ENCODE measurements around the gene ERCC6L2. TPM values are rescaled to one million over a fixed set of nuclear protein-coding genes. Genes with fewer than 3 reads are reported as not detected.

ERCC6L2 gene
- total and polyA plus RNA-seq, 10 of the 15 experiments (the other 5 are each of a cell fraction or from before 2014, with no cell fraction given) = 8.1 to 45.0 (median 22.6) TPM

GRCh38 chr9:95875305-95876137 lies at the start of gene ERCC6L2 (continued):
- TF ChIP-seq RCOR1 (conservative IDR thresholded peaks at IDR 0.05; ENCODE audit: low read depth, low read length) = peak; percentile 100
- TF ChIP-seq TAF1 (IDR thresholded peaks at IDR 0.05; ENCODE audit: borderline replicate concordance, low read depth, low read length) = peak; percentile 99
- no peak for TF ChIP-seq CEBPB (IDR thresholded peaks at IDR 0.05; ENCODE audit: borderline replicate concordance in 1 of 2, low read depth in 2 of 2, low read length in 2 of 2)
- no peak for TF ChIP-seq CUX1 (IDR thresholded peaks at IDR 0.05; ENCODE audit: insufficient replicate concordance, low read depth, low read length)
- peak; percentile 71 for TF ChIP-seq MLLT1 (IDR thresholded peaks at IDR 0.05)
- TF ChIP-seq ATF7 (IDR thresholded peaks at IDR 0.05; ENCODE audit: low read depth) = no peak; the same call in 1 of the 2 replicates
- peak; percentile 39 to 48; a peak in 1 of 3 replicates for TF ChIP-seq EGR1 (IDR thresholded peaks at IDR 0.05; ENCODE audit: borderline replicate concordance in 1 of 2, low read depth in 2 of 2, low read length in 2 of 2)
- no peak; the same call in 1 of the 2 replicates for TF ChIP-seq SREBF1 (IDR thresholded peaks at IDR 0.05; ENCODE audit: low read length)
- TF ChIP-seq IKZF1 (conservative IDR thresholded peaks at IDR 0.05) = peak; percentile 100
- TF ChIP-seq RB1 (IDR thresholded peaks at IDR 0.05; ENCODE audit: borderline replicate concordance) = peak; percentile 91; the same call in 1 of the 2 replicates
- peak; percentile 88 for TF ChIP-seq MXI1 (IDR thresholded peaks at IDR 0.05; ENCODE audit: low read depth, low read length)
- peak; percentile 90; the same call in 1 of the 2 replicates for TF ChIP-seq CBX5 (IDR thresholded peaks at IDR 0.05; ENCODE audit: low read depth)
- TF ChIP-seq RBBP5 (conservative IDR thresholded peaks at IDR 0.05) = no peak
- peak; percentile 56; the same call in 1 of the 2 replicates for TF ChIP-seq ZNF24 (IDR thresholded peaks at IDR 0.05)
- TF ChIP-seq MTA3 (IDR thresholded peaks at IDR 0.05; ENCODE audit: borderline replicate concordance, low read length) = peak; percentile 42; the same call in 1 of the 2 replicates
- no peak; the same call in 1 of the 2 replicates for TF ChIP-seq MTA2 (IDR thresholded peaks at IDR 0.05; ENCODE audit: low read depth)
- no peak for TF ChIP-seq KDM1A (IDR thresholded peaks at IDR 0.05; ENCODE audit: borderline replicate concordance)
- TF ChIP-seq BCL11A (IDR thresholded peaks at IDR 0.05; ENCODE audit: low read depth, low read length) = no peak
- no peak for TF ChIP-seq CHD4 (IDR thresholded peaks at IDR 0.05)
- TF ChIP-seq ATF3 (IDR thresholded peaks at IDR 0.05; ENCODE audit: borderline replicate concordance, extremely low read depth, low read depth, low read length) = no peak
- TF ChIP-seq YBX1 (IDR thresholded peaks at IDR 0.05) = no peak
- TF ChIP-seq TCF7 (IDR thresholded peaks at IDR 0.05; ENCODE audit: borderline replicate concordance) = no peak
- TF ChIP-seq ASH2L (IDR thresholded peaks at IDR 0.05; ENCODE audit: borderline replicate concordance, low read depth) = peak; percentile 71; the same call in 1 of the 2 replicates
- TF ChIP-seq SPI1 (IDR thresholded peaks at IDR 0.05; ENCODE audit: borderline replicate concordance, insufficient read depth, low read depth, low read length) = no peak
- TF ChIP-seq TCF12 (IDR thresholded peaks at IDR 0.05; ENCODE audit: low read depth, low read length) = no peak

All from GM12878 (cell line).